OCI-LY7 (cell line): ENCODE data around the gene CEP83. TPM values are rescaled to one million over a fixed set of nuclear protein-coding genes. Genes with fewer than 3 reads are reported as not detected.

Experiments
- BruUV-seq: library from RNA; stranded (reverse); fragments of 400-500 nt; replicated peaks from 2 replicates; lab custom pipeline; 2021; lab: Mats Ljungman, UMichigan
- CTCF ChIA-PET: fragments of 300-600 bp; sonication (Branson Sonifier 250); formaldehyde crosslinking; loops from one replicate; lab custom pipeline; 2022; ENCODE audit warnings: antibody characterized with exemption; ENCODE audit not compliant: unreplicated experiment; lab: Charles Lee
- POLR2A ChIA-PET: fragments of 300-600 bp; sonication (Branson Sonifier 250); formaldehyde crosslinking; loops from one replicate; lab custom pipeline; 2022; ENCODE audit warnings: antibody characterized with exemption; lab: Charles Lee
- DNase-seq: peaks from one replicate; pipeline ENCODE4 v3.0.0-alpha.2; 2015; ENCODE audit warnings: low spot score
- H2AFZ ChIP-seq: fragments of 200-600 bp; sonication (generic), shearing (Covaris generic); 2 replicates; pipeline ENCODE4 v1.6.1; 2014; ENCODE audit warnings: mild to moderate bottlenecking, antibody characterized with exemption, low read length, moderate library complexity
- H3K27ac ChIP-seq: fragments of 200-600 bp; sonication (generic); 2 replicates; pipeline ENCODE4 v1.5.1; 2014; ENCODE audit warnings: mixed run types, low read depth, mild to moderate bottlenecking, moderate library complexity, low read length, inconsistent platforms; ENCODE audit not compliant: poor library complexity, severe bottlenecking
- H3K36me3 ChIP-seq: fragments of 200-600 bp; sonication (generic); 2 replicates; pipeline ENCODE4 v1.6.1; 2014; ENCODE audit warnings: mild to moderate bottlenecking, antibody characterized with exemption, low read length, moderate library complexity, mixed read lengths; ENCODE audit not compliant: insufficient read depth
- H3K4me1 ChIP-seq: fragments of 200-600 bp; sonication (generic); 2 replicates; pipeline ENCODE4 v1.5.1; 2014; ENCODE audit warnings: mild to moderate bottlenecking, low read length; ENCODE audit not compliant: insufficient read depth, poor library complexity, severe bottlenecking
- H3K4me2 ChIP-seq: fragments of 200-600 bp; sonication (generic); 2 replicates; pipeline ENCODE4 v1.6.1; 2014; ENCODE audit warnings: mild to moderate bottlenecking, low read length
- H3K4me3 ChIP-seq: fragments of 200-600 bp; sonication (generic); 2 replicates; pipeline ENCODE4 v1.5.1; 2014; ENCODE audit warnings: mild to moderate bottlenecking, low read depth, low read length; ENCODE audit not compliant: poor library complexity, severe bottlenecking
- H3K79me2 ChIP-seq: fragments of 200-600 bp; sonication (generic); 2 replicates; pipeline ENCODE4 v1.6.1; 2016; ENCODE audit warnings: low read depth, mild to moderate bottlenecking, low read length, moderate library complexity, mixed read lengths; ENCODE audit not compliant: insufficient read depth
- H3K9me2 ChIP-seq: fragments of 200-600 bp; sonication (generic); 2 replicates; pipeline ENCODE4 v1.6.1; 2016; ENCODE audit warnings: mild to moderate bottlenecking, low read length, mixed read lengths; ENCODE audit not compliant: insufficient read depth
- H3K9me3 ChIP-seq: fragments of 200-600 bp; sonication (generic); 2 replicates; pipeline ENCODE4 v1.6.1; 2014; ENCODE audit warnings: mild to moderate bottlenecking, mixed run types, low read length, mixed read lengths
- H4K20me1 ChIP-seq: fragments of 200-600 bp; sonication (generic); 2 replicates; pipeline ENCODE4 v1.6.1; 2014; ENCODE audit warnings: mild to moderate bottlenecking, antibody characterized with exemption, low read length, moderate library complexity, mixed read lengths; ENCODE audit not compliant: insufficient read depth
- CTCF ChIP-seq: fragments of 200-600 bp; sonication (generic); conservative IDR thresholded peaks from 2 replicates; pipeline ENCODE4 v1.5.1; 2014; ENCODE audit warnings: mild to moderate bottlenecking, antibody characterized with exemption, low read length, moderate library complexity, mixed read lengths
- EZH2phosphoT487 ChIP-seq: fragments of 200-600 bp; sonication (generic); IDR thresholded peaks from 2 replicates; pipeline ENCODE4 v1.6.1; 2018; ENCODE audit warnings: low read depth, borderline replicate concordance, mild to moderate bottlenecking, mixed run types, antibody characterized with exemption, low read length, moderate library complexity, mixed read lengths
- intact Hi-C: fragments of 100-400 bp; cut with micrococcal nuclease; formaldehyde crosslinking; loops from one replicate; pipeline ENCODE4 v1.10.0; 2022; ENCODE audit not compliant: unreplicated experiment
- total RNA-seq, 2 experiments: library from RNA; depleted of rRNA in 1 of 2; stranded (reverse); fragments of >200 nt in 1 of 2; shearing (Covaris generic) in 1 of 2; gene quantifications; 2 replicates each; pipeline ENCODE4 v1.2.3, GENCODE V29; 2014 to 2022

CEP83 gene
- total RNA-seq, 2 experiments from 2014 or later, result 29.7 to 35.2 TPM

DNA sequence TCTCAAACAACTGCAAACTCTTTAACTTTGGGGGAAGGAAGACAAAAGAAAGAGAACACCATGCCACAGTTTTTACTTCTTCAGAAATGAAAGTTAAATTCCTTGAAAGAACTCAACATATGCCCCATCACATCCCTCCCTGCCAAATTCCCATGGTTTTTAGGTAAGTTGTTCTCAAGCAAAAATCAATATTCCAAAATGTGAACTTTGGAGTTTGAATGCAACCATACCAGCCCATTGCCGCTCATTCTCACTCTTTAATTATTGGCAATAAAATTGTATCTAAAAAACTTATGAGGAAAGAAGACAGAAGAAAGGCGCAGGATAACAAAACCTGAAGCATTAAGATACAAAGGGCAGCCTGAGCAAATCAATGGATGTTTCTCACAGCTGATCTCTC lies 31.8 kb upstream of the CEP83 start:
- no peak for DNase-seq
- Histone ChIP-seq H4K20me1 (no peaks in the 10 kb centered on the region), H2AFZ (no peak overlapping the region), H3K9me3 (no peaks in the 10 kb centered on the region), H3K9me2 (no peaks in the 10 kb centered on the region), H3K4me2 (no peak overlapping the region), H3K4me1 (peaks cover 14% of the 10 kb centered on the region), H3K27ac (no peak overlapping the region), H3K36me3 (no peaks in the 10 kb centered on the region), H3K4me3 (no peak overlapping the region), H3K79me2 (no peaks in the 10 kb centered on the region)
- intact Hi-C loops, result no loop called here
- POLR2A ChIA-PET, result interaction anchor here (0.5 kb wide), 1 partner anchor 335 kb away, joined by 3 read pairs; no protein-coding TSS in a partner anchor
- CTCF ChIA-PET, result no interaction called here
- TF ChIP-seq EZH2phosphoT487 (no peak), CTCF (no peak)
- no TSS peak for BruUV-seq

DNA sequence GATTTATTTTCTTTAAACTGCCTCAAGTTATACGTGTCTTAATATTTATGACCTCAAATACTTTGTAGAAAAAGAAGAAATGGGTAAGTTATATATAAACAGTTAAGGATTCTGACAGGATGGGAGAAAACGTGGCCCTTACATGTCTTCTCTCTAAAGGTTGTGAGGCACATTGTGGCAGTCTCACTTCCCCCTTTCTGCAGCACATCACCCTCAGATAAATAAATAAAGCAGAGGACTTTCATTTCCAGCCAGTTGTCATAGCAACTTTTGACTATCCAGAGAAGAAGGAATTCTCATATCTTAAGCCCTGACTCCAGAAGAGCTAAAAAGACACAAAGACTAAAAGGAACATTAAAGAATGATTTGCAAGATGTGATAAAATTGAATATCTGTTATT lies 28.8 kb upstream of the CEP83 start:
- peak overlapping the region; percentile 42 for H3K4me2 ChIP-seq
- H3K4me3 ChIP-seq, result no peak overlapping the region
- H4K20me1 ChIP-seq, result no peaks in the 10 kb centered on the region
- peak; percentile 69 for DNase-seq
- H3K79me2 ChIP-seq, result no peaks in the 10 kb centered on the region
- H3K4me1 ChIP-seq, result peaks cover 14% of the 10 kb centered on the region
- BruUV-seq, result no TSS peak
- peak overlapping the region; percentile 51; the same call in 1 of the 2 replicates for H2AFZ ChIP-seq
- TF ChIP-seq CTCF (no peak), EZH2phosphoT487 (no peak)
- no peak overlapping the region for H3K27ac ChIP-seq
- no peaks in the 10 kb centered on the region for H3K36me3 ChIP-seq
- intact Hi-C loops, result no loop called here
- H3K9me2 ChIP-seq, result no peaks in the 10 kb centered on the region
- no peaks in the 10 kb centered on the region for H3K9me3 ChIP-seq
- CTCF ChIA-PET, result no interaction called here
- POLR2A ChIA-PET, result no interaction called here

GRCh38 chr12:94481734-94482133 lies 22.1 kb upstream of the CEP83 start:
- Histone ChIP-seq H3K79me2 (no peaks in the 10 kb centered on the region), H3K36me3 (no peaks in the 10 kb centered on the region), H2AFZ (no peak overlapping the region), H3K4me2 (no peak overlapping the region), H3K4me3 (no peak overlapping the region), H3K9me3 (no peaks in the 10 kb centered on the region), H3K9me2 (no peaks in the 10 kb centered on the region), H4K20me1 (no peaks in the 10 kb centered on the region), H3K27ac (no peak overlapping the region), H3K4me1 (no peaks in the 10 kb centered on the region)
- TF ChIP-seq CTCF (no peak), EZH2phosphoT487 (no peak)
- no peak for DNase-seq
- intact Hi-C loops, result no loop called here
- BruUV-seq, result no TSS peak
- ChIA-PET CTCF (no interaction called here), POLR2A (interaction anchor here (1.2 kb wide), 1 partner anchor 14 kb away, joined by 3 read pairs; no protein-coding TSS in a partner anchor)
